Retinal pigment epithelial cell (primary cell): Measurements from ENCODE around the gene OPCML.

Experiments
- DNase-seq: peaks from one replicate; pipeline ENCODE4 v3.0.0-alpha.2; 2010; ENCODE audit warnings: low read depth
- H3K4me3 ChIP-seq: 2 replicates; pipeline ENCODE4 v1.5.1; 2011; ENCODE audit warnings: mild to moderate bottlenecking, low read length, control low read depth, moderate library complexity
- TF ChIP-seq, protein P1 (sequence below): conservative IDR thresholded peaks from 2 replicates; pipeline ENCODE4 v1.5.1; 2011; ENCODE audit warnings: low read depth, low read length, control low read depth, inconsistent platforms

The OPCML gene

GRCh38 chr11:133355095-133355494, 177.2 kb downstream of the OPCML start:
- TF ChIP-seq, protein P1, sequence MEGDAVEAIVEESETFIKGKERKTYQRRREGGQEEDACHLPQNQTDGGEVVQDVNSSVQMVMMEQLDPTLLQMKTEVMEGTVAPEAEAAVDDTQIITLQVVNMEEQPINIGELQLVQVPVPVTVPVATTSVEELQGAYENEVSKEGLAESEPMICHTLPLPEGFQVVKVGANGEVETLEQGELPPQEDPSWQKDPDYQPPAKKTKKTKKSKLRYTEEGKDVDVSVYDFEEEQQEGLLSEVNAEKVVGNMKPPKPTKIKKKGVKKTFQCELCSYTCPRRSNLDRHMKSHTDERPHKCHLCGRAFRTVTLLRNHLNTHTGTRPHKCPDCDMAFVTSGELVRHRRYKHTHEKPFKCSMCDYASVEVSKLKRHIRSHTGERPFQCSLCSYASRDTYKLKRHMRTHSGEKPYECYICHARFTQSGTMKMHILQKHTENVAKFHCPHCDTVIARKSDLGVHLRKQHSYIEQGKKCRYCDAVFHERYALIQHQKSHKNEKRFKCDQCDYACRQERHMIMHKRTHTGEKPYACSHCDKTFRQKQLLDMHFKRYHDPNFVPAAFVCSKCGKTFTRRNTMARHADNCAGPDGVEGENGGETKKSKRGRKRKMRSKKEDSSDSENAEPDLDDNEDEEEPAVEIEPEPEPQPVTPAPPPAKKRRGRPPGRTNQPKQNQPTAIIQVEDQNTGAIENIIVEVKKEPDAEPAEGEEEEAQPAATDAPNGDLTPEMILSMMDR, result no peak
- DNase-seq, result no peak
- no peak overlapping the region for H3K4me3 ChIP-seq

DNA sequence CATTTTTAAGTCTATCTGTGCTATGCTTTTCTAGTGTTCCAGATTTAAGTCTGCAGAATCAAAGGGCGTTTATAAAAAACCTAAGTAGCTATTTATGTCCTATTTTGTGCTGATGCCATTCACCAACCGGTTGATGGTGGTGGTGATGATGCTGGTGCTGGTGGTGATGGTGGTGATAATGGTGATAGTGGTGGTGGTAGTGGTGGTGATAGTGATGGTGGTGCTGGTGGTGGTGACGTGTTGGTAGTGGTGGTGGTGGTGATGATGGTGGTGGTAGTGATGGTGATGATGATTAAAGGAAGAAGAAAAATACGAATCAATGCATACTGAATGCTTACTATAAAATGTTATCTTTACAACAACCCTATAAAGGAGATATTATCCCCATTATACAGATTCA, 178.2 kb downstream of the OPCML start:
- no peak for DNase-seq
- TF ChIP-seq, protein P1, result no peak
- H3K4me3 ChIP-seq, result no peak overlapping the region

DNA sequence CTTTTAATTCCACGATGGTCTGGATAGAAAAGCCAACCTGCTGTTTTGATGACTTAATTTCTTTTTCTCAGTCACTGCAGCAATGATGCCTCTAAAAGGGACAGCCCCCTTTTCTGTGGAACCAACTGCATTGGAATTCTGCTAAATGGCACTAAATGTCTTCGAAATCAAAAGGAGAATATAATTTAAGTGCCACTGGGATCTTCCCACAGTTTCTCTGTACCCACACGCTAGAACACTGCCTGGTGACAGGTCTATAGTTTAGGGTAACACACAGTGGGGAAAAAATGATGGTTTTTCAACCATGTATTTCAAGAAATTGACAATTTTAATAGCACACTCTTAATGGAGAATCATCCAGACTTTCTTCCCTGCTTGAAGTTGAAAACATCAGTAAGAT, 182.3 kb downstream of the OPCML start:
- TF ChIP-seq, protein P1, result no peak
- H3K4me3 ChIP-seq, result no peak overlapping the region
- DNase-seq, result no peak

DNA sequence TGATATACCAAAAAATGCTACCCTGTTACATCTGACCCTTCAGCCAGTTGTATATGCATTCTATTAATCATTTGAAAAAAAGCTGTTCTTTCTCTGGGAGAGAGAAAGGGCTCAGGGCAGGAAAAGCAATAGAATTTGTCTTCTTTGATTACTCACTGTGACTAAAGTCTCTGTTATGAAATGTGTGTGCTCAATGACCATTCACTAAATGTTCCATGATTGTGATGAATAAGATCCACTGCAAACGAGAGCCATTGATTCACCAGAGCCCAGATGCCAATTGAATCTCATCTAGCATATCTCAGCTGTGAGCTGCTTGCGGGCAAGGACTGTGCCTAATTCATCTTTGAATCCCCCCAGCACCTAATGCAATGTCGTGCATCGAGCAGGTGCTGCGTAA, 184.3 kb downstream of the OPCML start:
- TF ChIP-seq, protein P1, result no peak

DNA sequence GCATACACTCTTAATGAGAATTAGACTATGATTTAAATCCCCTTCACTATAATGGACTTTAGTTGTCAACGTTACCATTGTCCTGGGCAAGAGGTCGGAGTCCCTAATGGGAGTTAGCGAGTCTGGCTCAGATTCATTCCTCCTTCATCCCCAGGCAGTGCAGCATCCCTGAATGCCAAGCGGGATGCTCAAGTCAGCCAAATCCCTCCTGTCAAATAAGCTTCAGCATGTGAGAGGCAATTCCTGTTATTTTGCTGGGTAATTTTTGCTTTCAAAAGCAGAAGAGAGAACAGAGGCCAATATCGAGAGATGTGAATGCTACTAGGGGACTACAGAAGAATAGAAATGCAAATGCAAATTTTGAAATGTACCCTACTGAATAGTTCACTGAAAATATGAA, 186.2 kb downstream of the OPCML start:
- TF ChIP-seq, protein P1, result no peak

More for the DNA sequence above, 184.3 kb downstream of the OPCML start:
- no peak for DNase-seq
- no peak overlapping the region for H3K4me3 ChIP-seq

GRCh38 chr11:133343951-133344350, 188.3 kb downstream of the OPCML start:
- no peak for DNase-seq
- no peak overlapping the region for H3K4me3 ChIP-seq
- TF ChIP-seq, protein P1, result no peak

More for the DNA sequence above, 186.2 kb downstream of the OPCML start:
- H3K4me3 ChIP-seq, result no peak overlapping the region
- no peak for DNase-seq

- no peak for DNase-seq
- TF ChIP-seq, protein P1, result no peak
- no peak overlapping the region for H3K4me3 ChIP-seq
Observed at GRCh38 chr11:133339495-133340140, 192.7 kb downstream of the OPCML start.
